Measurements from ENCODE around the gene NINL.
A peak's percentile ranks its signal among the peaks of the same experiment; 100 is the strongest.

NINL gene

GRCh38 chr20:25629816-25630499, 44.6 kb upstream of the NINL start:
- no CpG with 5 or more reads among the region's 8 CpGs for WGBS, 2 donors (ENCODE audit: extremely low coverage in 2 of 2, insufficient read length in 2 of 2, insufficient replicate concordance in 1 of 2)
- no peak overlapping the region for H3K14ac ChIP-seq (ENCODE audit: low read length)
- H3K36me3 ChIP-seq (replicated peaks in 1 of 2; ENCODE audit: control insufficient read depth in 2 of 2, insufficient read depth in 2 of 2, low read length in 2 of 2): peaks cover 0 to 4% of the 10 kb centered on the region in 2 donors
- no peak overlapping the region for H4K91ac ChIP-seq (ENCODE audit: low read depth, low read length, poor library complexity)
- no peaks in the 10 kb centered on the region for H3K79me1 ChIP-seq (ENCODE audit: low read depth, low read length)
- no peak overlapping the region for H2AFZ ChIP-seq (ENCODE audit: low read length)
- no peak for DNase-seq (ENCODE audit: low spot score)
- H3K27ac ChIP-seq (replicated peaks; ENCODE audit: low read length): no peak overlapping the region
- no peaks in the 10 kb centered on the region for H3K27me3 ChIP-seq (ENCODE audit: control insufficient read depth in 3 of 3, insufficient read depth in 3 of 3, low read depth in 1 of 3, low read length in 3 of 3)
- H2BK12ac ChIP-seq (ENCODE audit: low read length): no peak overlapping the region
- no peak overlapping the region for H3K4ac ChIP-seq (ENCODE audit: low read length)
- no peaks in the 10 kb centered on the region for H3K4me1 ChIP-seq (ENCODE audit: control insufficient read depth in 2 of 2, insufficient read depth in 1 of 2, low read depth in 1 of 2, low read length in 2 of 2)
- no peak overlapping the region for H2BK15ac ChIP-seq (ENCODE audit: low read length)
- no peaks in the 10 kb centered on the region for H3K9me3 ChIP-seq (replicated peaks in 1 of 2; ENCODE audit: control insufficient read depth in 2 of 2, insufficient read depth in 1 of 2, low read depth in 1 of 2, low read length in 2 of 2)
- no peak overlapping the region for H2AK5ac ChIP-seq (ENCODE audit: low read depth, low read length)
- no peak overlapping the region for H2BK120ac ChIP-seq (ENCODE audit: low read depth, low read length)
- no peak overlapping the region for H4K8ac ChIP-seq (ENCODE audit: low read depth, low read length)
- no peak overlapping the region for H3K4me3 ChIP-seq (ENCODE audit: low read length in 2 of 2)
- H3K23ac ChIP-seq (ENCODE audit: low read depth, low read length, poor library complexity): no peak overlapping the region
- H2BK5ac ChIP-seq (ENCODE audit: low read length): no peak overlapping the region
- H3K9ac ChIP-seq (ENCODE audit: low read depth, low read length, poor library complexity): no peak overlapping the region
- no peak overlapping the region for H3K18ac ChIP-seq (ENCODE audit: low read length)
- no peak overlapping the region for H3K4me2 ChIP-seq (ENCODE audit: insufficient read depth, low read length, poor library complexity, severe bottlenecking)

GRCh38 chr20:25626779-25627178, 41.4 kb upstream of the NINL start:
- H3K79me1 ChIP-seq (ENCODE audit: low read depth, low read length): peaks cover 1% of the 10 kb centered on the region

GRCh38 chr20:25624500-25624939, 39.2 kb upstream of the NINL start:
- peaks cover 0 to 5% (median 0%) of the 10 kb centered on the region in 3 experiments for H3K27me3 ChIP-seq (ENCODE audit: control insufficient read depth in 3 of 3, insufficient read depth in 3 of 3, low read depth in 1 of 3, low read length in 3 of 3)
- peak overlapping the region; percentile 99 for H2BK15ac ChIP-seq (ENCODE audit: low read length)
- H2BK12ac ChIP-seq (ENCODE audit: low read length): peak overlapping the region; percentile 58
- peak overlapping the region; percentile 64 for H2BK120ac ChIP-seq (ENCODE audit: low read depth, low read length)
- WGBS, 2 donors (ENCODE audit: extremely low coverage in 2 of 2, insufficient read length in 2 of 2, insufficient replicate concordance in 1 of 2): no CpG with 5 or more reads among the region's 17 CpGs
- peak overlapping the region; percentile 76 for H3K27ac ChIP-seq (replicated peaks; ENCODE audit: low read length)
- H3K23ac ChIP-seq (ENCODE audit: low read depth, low read length, poor library complexity): peak overlapping the region; percentile 99
- peaks cover 1% of the 10 kb centered on the region for H3K79me1 ChIP-seq (ENCODE audit: low read depth, low read length)
- H3K4me2 ChIP-seq (ENCODE audit: insufficient read depth, low read length, poor library complexity, severe bottlenecking): peak overlapping the region; percentile 96
- no peak for DNase-seq (ENCODE audit: low spot score)
- peak overlapping the region; percentile 97 for H2AFZ ChIP-seq (ENCODE audit: low read length)
- peaks cover 0 to 5% of the 10 kb centered on the region in 2 donors for H3K9me3 ChIP-seq (replicated peaks in 1 of 2; ENCODE audit: control insufficient read depth in 2 of 2, insufficient read depth in 1 of 2, low read depth in 1 of 2, low read length in 2 of 2)
- H4K91ac ChIP-seq (ENCODE audit: low read depth, low read length, poor library complexity): peak overlapping the region; percentile 95
- H3K4me3 ChIP-seq (ENCODE audit: low read length in 2 of 2): peak overlapping the region; percentile 60 to 88
- peak overlapping the region; percentile 85 for H3K4ac ChIP-seq (ENCODE audit: low read length)
- peak overlapping the region; percentile 95 for H4K8ac ChIP-seq (ENCODE audit: low read depth, low read length)
- H2AK5ac ChIP-seq (ENCODE audit: low read depth, low read length): peak overlapping the region; percentile 25
- peak overlapping the region; percentile 100 for H3K14ac ChIP-seq (ENCODE audit: low read length)
- peaks cover 0 to 11% of the 10 kb centered on the region in 2 donors for H3K36me3 ChIP-seq (replicated peaks in 1 of 2; ENCODE audit: control insufficient read depth in 2 of 2, insufficient read depth in 2 of 2, low read length in 2 of 2)
- H3K4me1 ChIP-seq (ENCODE audit: control insufficient read depth in 2 of 2, insufficient read depth in 1 of 2, low read depth in 1 of 2, low read length in 2 of 2): peaks cover 3 to 8% of the 10 kb centered on the region in 2 donors
- peak overlapping the region; percentile 95 for H3K9ac ChIP-seq (ENCODE audit: low read depth, low read length, poor library complexity)
- H2BK5ac ChIP-seq (ENCODE audit: low read length): peak overlapping the region; percentile 46
- peak overlapping the region; percentile 99 for H3K18ac ChIP-seq (ENCODE audit: low read length)

More at GRCh38 chr20:25626779-25627178, 41.4 kb upstream of the NINL start:
- Histone ChIP-seq H2BK15ac (ENCODE audit: low read length) (no peak overlapping the region), H2AFZ (ENCODE audit: low read length) (no peak overlapping the region), H4K91ac (ENCODE audit: low read depth, low read length, poor library complexity) (no peak overlapping the region), H3K4me2 (ENCODE audit: insufficient read depth, low read length, poor library complexity, severe bottlenecking) (no peak overlapping the region), H3K9ac (ENCODE audit: low read depth, low read length, poor library complexity) (no peak overlapping the region), H3K9me3 (replicated peaks in 1 of 2; ENCODE audit: control insufficient read depth in 2 of 2, insufficient read depth in 1 of 2, low read depth in 1 of 2, low read length in 2 of 2) (no peaks in the 10 kb centered on the region), H2BK5ac (ENCODE audit: low read length) (no peak overlapping the region), H3K27me3 (ENCODE audit: control insufficient read depth in 3 of 3, insufficient read depth in 3 of 3, low read depth in 1 of 3, low read length in 3 of 3) (peaks cover 0 to 5% (median 0%) of the 10 kb centered on the region in 3 experiments), H3K36me3 (replicated peaks in 1 of 2; ENCODE audit: control insufficient read depth in 2 of 2, insufficient read depth in 2 of 2, low read length in 2 of 2) (no peaks in the 10 kb centered on the region), H3K4ac (ENCODE audit: low read length) (no peak overlapping the region), H3K18ac (ENCODE audit: low read length) (no peak overlapping the region), H2BK12ac (ENCODE audit: low read length) (no peak overlapping the region), H3K4me3 (ENCODE audit: low read length in 2 of 2) (no peak overlapping the region), H3K14ac (ENCODE audit: low read length) (no peak overlapping the region), H3K23ac (ENCODE audit: low read depth, low read length, poor library complexity) (no peak overlapping the region), H3K27ac (replicated peaks; ENCODE audit: low read length) (no peak overlapping the region), H2AK5ac (ENCODE audit: low read depth, low read length) (no peak overlapping the region), H3K4me1 (ENCODE audit: control insufficient read depth in 2 of 2, insufficient read depth in 1 of 2, low read depth in 1 of 2, low read length in 2 of 2) (peaks cover 3 to 8% of the 10 kb centered on the region in 2 donors), H2BK120ac (ENCODE audit: low read depth, low read length) (no peak overlapping the region), H4K8ac (ENCODE audit: low read depth, low read length) (no peak overlapping the region)
- no CpG with 5 or more reads among the region's 9 CpGs for WGBS, 2 donors (ENCODE audit: extremely low coverage in 2 of 2, insufficient read length in 2 of 2, insufficient replicate concordance in 1 of 2)
- DNase-seq (ENCODE audit: low spot score): no peak

- Histone ChIP-seq H2AK5ac (ENCODE audit: low read depth, low read length) (peak within 1 kb of the TSS; percentile 74), H2AFZ (ENCODE audit: low read length) (peak within 1 kb of the TSS; percentile 97), H3K4me1 (ENCODE audit: control insufficient read depth in 2 of 2, insufficient read depth in 1 of 2, low read depth in 1 of 2, low read length in 2 of 2) (peaks cover 3 to 8% of the 10 kb centered on the region in 2 donors), H2BK120ac (ENCODE audit: low read depth, low read length) (peak within 1 kb of the TSS; percentile 64), H4K91ac (ENCODE audit: low read depth, low read length, poor library complexity) (peak within 1 kb of the TSS; percentile 95), H2BK15ac (ENCODE audit: low read length) (peak within 1 kb of the TSS; percentile 99), H3K9ac (ENCODE audit: low read depth, low read length, poor library complexity) (peak within 1 kb of the TSS; percentile 95), H2BK12ac (ENCODE audit: low read length) (peak within 1 kb of the TSS; percentile 58), H3K14ac (ENCODE audit: low read length) (peak within 1 kb of the TSS; percentile 100), H3K18ac (ENCODE audit: low read length) (peak within 1 kb of the TSS; percentile 99), H2BK5ac (ENCODE audit: low read length) (peak within 1 kb of the TSS; percentile 46), H3K9me3 (replicated peaks in 1 of 2; ENCODE audit: control insufficient read depth in 2 of 2, insufficient read depth in 1 of 2, low read depth in 1 of 2, low read length in 2 of 2) (peaks cover 0 to 5% of the 10 kb centered on the region in 2 donors), H3K4ac (ENCODE audit: low read length) (peak within 1 kb of the TSS; percentile 85), H3K36me3 (replicated peaks in 1 of 2; ENCODE audit: control insufficient read depth in 2 of 2, insufficient read depth in 2 of 2, low read length in 2 of 2) (peaks cover 0 to 12% of the 10 kb centered on the region in 2 donors), H3K79me1 (ENCODE audit: low read depth, low read length) (peaks cover 1% of the 10 kb centered on the region), H3K27ac (replicated peaks; ENCODE audit: low read length) (peak within 1 kb of the TSS; percentile 76), H4K8ac (ENCODE audit: low read depth, low read length) (peak within 1 kb of the TSS; percentile 95), H3K27me3 (ENCODE audit: control insufficient read depth in 3 of 3, insufficient read depth in 3 of 3, low read depth in 1 of 3, low read length in 3 of 3) (peaks cover 0 to 5% (median 0%) of the 10 kb centered on the region in 3 experiments), H3K4me2 (ENCODE audit: insufficient read depth, low read length, poor library complexity, severe bottlenecking) (peak within 1 kb of the TSS; percentile 96), H3K4me3 (ENCODE audit: low read length in 2 of 2) (peak within 1 kb of the TSS; percentile 60 to 88), H3K23ac (ENCODE audit: low read depth, low read length, poor library complexity) (peak within 1 kb of the TSS; percentile 99)
- DNase-seq (ENCODE audit: low spot score): peak; percentile 93
- WGBS, 2 donors (ENCODE audit: extremely low coverage in 2 of 2, insufficient read length in 2 of 2, insufficient replicate concordance in 1 of 2): no CpG with 5 or more reads among the region's 81 CpGs
Measured at GRCh38 chr20:25623736-25624499, 38.6 kb upstream of the NINL start, which contains the start of gene NANP. Gene NANP (minus strand): TSS chr20:25624014. CDS start chr20:25623948, 66 bp downstream.

Data from neuronal stem cell (in vitro differentiated cells).